ENCODE data around the gene ZIC1.

ZIC1 gene

DNA sequence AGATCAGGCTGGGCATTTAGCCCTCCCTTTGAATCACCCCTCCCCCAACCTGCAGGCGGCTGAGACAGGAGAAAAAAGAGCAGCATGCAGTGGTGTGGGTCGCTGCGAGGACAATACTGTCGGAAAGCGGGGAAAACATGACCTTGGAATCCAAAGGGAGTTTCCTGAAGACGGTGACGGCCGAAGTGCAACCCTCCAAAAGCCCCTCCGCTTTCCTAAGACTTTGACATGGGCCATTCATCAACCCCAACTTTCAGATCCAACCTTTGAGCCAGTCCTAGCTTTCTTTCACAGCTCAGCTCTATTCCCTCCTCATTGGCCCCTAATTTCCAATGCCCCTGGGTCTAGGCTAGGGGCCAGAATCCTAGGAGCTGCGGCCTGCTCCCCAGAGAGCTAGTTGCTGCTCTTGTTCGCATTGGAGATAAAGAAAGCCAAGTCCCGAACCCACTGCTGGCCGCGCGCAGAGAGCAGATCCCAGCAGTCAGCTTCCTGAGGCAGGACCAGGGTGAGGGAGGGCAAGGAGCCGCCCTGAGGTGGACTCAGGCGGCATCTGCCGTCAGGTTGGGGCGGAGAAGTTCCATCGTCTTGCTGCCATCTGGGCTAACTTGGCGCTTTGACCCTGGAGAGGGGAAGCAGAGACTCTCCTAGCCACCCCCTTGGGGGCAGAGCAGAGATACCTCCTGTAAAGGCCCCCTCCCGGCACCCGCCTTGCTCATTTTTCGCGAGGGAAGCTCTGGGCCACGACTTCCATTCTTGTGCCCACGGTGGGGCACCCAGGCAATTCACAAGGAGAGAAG is 3.7 kb upstream of the ZIC1 start:
- H3K9me3 Mint-ChIP-seq = no peaks in the 10 kb centered on the region
- H3K27ac Mint-ChIP-seq = peak overlapping the region; percentile 67 to 98 (median 96)
- peaks cover 98% of the 10 kb centered on the region for H3K27me3 Mint-ChIP-seq (ENCODE audit: low read depth)

DNA sequence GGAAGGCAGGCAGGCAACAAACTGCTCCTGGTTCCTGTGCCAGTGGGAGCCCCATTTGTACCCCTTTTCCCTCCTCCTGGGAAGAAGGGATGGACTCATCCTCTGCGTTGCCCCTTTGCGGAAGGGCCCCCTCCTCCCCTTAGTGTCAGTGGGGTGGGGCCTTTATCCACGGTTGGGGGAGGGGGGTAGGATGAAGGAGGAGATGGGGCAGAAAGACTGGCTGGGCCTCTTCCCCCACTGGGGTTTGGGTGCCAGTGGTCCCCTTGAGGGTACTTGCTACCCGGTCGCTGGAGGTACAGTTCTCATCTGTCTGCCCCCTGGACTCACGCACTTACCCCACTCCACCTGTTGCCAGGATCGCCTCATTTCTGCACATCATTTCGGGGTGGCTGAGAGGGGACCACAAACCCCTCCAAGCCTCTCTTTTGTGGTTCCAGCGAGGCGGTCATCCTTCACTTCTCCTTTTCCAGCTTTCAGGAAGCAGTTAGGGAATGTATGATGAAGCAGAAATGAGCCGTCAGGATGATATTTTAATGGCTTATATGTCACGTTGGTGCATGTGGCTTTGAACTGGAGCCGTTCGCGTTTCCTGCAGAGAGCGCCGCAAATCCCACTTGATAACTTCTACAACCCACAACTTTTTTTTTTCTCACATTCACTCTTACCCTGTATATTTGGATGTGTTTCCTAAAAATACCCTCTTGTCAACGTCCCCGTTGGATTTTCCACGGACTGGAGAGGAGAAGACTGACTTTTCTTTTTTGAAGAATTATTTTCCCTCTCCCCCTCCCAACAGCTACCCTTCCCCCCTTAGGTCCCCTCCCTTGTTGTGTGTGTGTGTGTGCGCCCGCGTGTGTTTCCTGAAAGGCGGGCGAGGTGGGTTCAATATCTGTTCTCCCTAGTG is 2.9 kb upstream of the ZIC1 start, which contains the start of gene ZIC4:
Gene ZIC4, minus strand, starts transcription at position 516 of the 904 bp plus-strand sequence. CDS start 3,746 bp downstream, outside the sequence.
- Mint-ChIP-seq H3K4me1 (peaks cover 40% of the 10 kb centered on the region), H3K27me3 (ENCODE audit: low read depth) (peaks cover 98% of the 10 kb centered on the region), H3K9me3 (no peaks in the 10 kb centered on the region), H3K4me3 (peak within 1 kb of the TSS; percentile 93 to 97 (median 94)), H3K27ac (peak within 1 kb of the TSS; percentile 96 to 98 (median 98)), H3K36me3 (ENCODE audit: low read depth) (peaks cover 6% of the 10 kb centered on the region)
- TF ChIP-seq, protein P1, sequence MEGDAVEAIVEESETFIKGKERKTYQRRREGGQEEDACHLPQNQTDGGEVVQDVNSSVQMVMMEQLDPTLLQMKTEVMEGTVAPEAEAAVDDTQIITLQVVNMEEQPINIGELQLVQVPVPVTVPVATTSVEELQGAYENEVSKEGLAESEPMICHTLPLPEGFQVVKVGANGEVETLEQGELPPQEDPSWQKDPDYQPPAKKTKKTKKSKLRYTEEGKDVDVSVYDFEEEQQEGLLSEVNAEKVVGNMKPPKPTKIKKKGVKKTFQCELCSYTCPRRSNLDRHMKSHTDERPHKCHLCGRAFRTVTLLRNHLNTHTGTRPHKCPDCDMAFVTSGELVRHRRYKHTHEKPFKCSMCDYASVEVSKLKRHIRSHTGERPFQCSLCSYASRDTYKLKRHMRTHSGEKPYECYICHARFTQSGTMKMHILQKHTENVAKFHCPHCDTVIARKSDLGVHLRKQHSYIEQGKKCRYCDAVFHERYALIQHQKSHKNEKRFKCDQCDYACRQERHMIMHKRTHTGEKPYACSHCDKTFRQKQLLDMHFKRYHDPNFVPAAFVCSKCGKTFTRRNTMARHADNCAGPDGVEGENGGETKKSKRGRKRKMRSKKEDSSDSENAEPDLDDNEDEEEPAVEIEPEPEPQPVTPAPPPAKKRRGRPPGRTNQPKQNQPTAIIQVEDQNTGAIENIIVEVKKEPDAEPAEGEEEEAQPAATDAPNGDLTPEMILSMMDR (IDR thresholded peaks at IDR 0.05; ENCODE audit: unreplicated experiment in 3 of 3) = no peak

More for the DNA sequence above, 3.7 kb upstream of the ZIC1 start:
- TF ChIP-seq, protein P1 (IDR thresholded peaks at IDR 0.05; ENCODE audit: unreplicated experiment in 3 of 3) = no peak
- Mint-ChIP-seq H3K36me3 (ENCODE audit: low read depth) (no peaks in the 10 kb centered on the region), H3K4me3 (peak overlapping the region; percentile 93 to 97 (median 94)), H3K4me1 (peaks cover 46% of the 10 kb centered on the region)

DNA sequence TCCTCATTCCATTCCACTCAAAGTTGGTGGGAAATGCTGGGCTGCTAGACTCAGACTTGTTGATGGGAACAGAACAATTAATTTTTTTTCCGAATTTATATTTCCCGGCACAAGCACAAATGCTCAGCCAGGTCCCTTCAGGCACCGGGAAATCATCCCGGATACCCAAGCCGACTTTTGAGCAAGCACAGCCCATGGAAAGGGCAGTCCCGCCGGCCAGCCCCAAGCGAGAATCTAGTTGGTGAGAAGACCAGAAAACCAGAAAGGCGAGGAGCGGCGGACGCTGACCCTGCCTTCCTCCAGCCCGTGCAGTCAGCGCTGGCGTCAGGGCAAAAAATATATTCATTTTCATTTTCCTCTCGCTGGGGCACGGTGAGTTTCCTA is 2.1 kb upstream of the ZIC1 start:
- H3K27me3 Mint-ChIP-seq (ENCODE audit: low read depth) = peaks cover 98% of the 10 kb centered on the region
- H3K4me3 Mint-ChIP-seq = peak overlapping the region; percentile 93 to 97 (median 94)
- H3K4me1 Mint-ChIP-seq = peaks cover 38% of the 10 kb centered on the region
- TF ChIP-seq, protein P1 (IDR thresholded peaks at IDR 0.05; ENCODE audit: unreplicated experiment in 3 of 3) = no peak
- H3K9me3 Mint-ChIP-seq = no peaks in the 10 kb centered on the region
- H3K27ac Mint-ChIP-seq = peak overlapping the region; percentile 96 to 98 (median 98)
- peaks cover 13% of the 10 kb centered on the region for H3K36me3 Mint-ChIP-seq (ENCODE audit: low read depth)

DNA sequence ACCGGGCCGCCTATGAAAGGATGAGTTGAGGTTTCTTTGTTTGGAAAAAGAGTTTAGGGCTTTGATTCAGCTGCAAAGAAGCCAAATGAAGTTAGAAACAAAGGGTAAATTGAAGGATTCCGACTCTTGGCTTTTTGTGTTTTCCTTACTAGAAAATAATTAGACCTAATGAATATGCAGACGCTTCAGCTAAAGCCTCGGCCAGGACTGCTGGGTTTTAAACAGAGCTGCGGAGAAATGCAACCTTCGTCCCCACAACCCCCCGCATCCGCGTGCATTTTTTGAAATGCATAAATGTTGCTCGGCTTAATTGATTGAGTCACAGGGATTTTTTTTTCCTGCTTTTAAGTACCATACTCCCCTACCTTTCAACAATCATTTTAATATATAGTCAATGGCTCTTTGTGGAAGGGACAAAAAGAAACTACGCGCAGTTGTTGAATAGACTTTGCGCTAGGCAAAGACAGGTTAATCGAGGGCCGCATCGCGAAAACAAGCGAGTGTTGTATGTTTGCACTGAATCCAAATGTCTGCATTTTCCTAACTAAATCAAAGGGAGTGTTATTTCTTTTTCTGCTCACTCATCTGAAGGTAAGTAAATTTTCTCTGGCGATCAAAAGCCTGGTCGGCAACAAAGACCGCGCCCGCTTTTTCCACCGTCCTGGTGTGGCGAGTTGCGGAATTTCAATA is 1.5 kb upstream of the ZIC1 start:
- H3K4me1 Mint-ChIP-seq = peaks cover 34% of the 10 kb centered on the region
- peaks cover 18% of the 10 kb centered on the region for H3K36me3 Mint-ChIP-seq (ENCODE audit: low read depth)
- H3K4me3 Mint-ChIP-seq = peak overlapping the region; percentile 93 to 97 (median 94)
- no peaks in the 10 kb centered on the region for H3K9me3 Mint-ChIP-seq
- TF ChIP-seq, protein P1 (IDR thresholded peaks at IDR 0.05; ENCODE audit: unreplicated experiment in 3 of 3) = no peak
- H3K27ac Mint-ChIP-seq = peak overlapping the region; percentile 96 to 98 (median 98)
- H3K27me3 Mint-ChIP-seq (ENCODE audit: low read depth) = peaks cover 98% of the 10 kb centered on the region

DNA sequence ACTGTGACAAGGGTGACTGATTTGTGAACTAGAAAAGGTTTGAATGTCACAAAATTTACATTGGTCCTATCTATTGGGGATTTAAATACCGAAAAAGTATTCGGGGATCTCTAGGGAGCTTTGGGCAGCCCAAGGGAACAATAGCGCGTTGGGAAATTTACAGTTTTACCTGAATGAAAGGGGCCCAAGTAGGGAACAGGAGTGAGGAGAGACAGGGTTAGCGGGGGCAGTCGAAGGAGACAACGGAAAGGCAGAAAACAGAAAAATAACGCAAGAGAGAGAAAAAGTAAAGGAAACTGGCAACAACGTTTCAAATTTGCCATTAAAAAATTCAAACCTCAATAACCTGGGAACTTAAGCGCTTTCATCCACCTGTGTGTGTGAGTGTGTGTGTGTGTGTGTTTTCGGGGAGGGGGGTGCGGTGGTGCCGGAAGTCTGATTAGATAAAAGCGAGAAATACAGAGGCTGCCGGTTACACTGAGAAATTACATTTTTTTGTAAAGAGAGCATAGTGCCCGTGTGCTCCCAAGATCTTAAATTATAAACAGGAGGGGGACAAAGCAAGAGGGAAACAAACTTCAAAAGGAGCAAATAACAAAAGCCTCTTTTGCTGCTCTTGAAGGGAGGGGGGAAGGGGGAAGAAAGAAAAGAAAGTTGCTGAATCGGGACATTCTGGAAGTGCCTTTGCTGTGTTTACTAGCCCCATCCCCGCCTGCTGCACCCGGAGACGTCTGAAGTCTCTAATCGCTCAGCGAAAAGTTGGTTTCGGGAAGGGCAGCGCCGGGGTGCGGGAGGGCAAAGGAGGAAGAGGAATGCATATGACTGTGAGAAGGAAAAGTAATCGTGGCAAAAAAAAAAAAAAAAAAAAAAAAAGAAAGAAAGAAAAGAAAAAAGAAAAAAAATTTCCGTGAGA is 721 bp upstream of the ZIC1 start:
- TF ChIP-seq, protein P1 (IDR thresholded peaks at IDR 0.05; ENCODE audit: unreplicated experiment in 3 of 3) = no peak
- Mint-ChIP-seq H3K9me3 (no peaks in the 10 kb centered on the region), H3K4me3 (peak overlapping the region; percentile 93 to 97 (median 94))

More for the DNA sequence above, 721 bp upstream of the ZIC1 start:
- Mint-ChIP-seq H3K27me3 (ENCODE audit: low read depth) (peaks cover 98% of the 10 kb centered on the region), H3K36me3 (ENCODE audit: low read depth) (peaks cover 23% of the 10 kb centered on the region), H3K27ac (peak overlapping the region; percentile 96 to 98 (median 98)), H3K4me1 (peaks cover 35% of the 10 kb centered on the region)
